H1 (cell line): ENCODE results near the gene NCK2. TPM values are rescaled to one million over a fixed set of nuclear protein-coding genes. Genes with fewer than 3 reads are reported as not detected.

Experiments
- KDM5A ChIP-seq: fragments of 200-600 bp; IDR thresholded peaks from 2 replicates; pipeline ENCODE4 v1.7.1; 2012; ENCODE audit warnings: mild to moderate bottlenecking, low read length, inconsistent platforms, mixed read lengths
- polyA plus RNA-seq, 7 experiments: library from polyadenylated mRNA; depleted of rRNA in 3 of 7; stranded (reverse) in 5 of 7; unstranded in 2 of 7; fragments of >200 nt in 5 of 7; fragments of 200-250 nt in 2 of 7; gene quantifications; 1 replicate in 5 of 7; 2 replicates in 1 of 7; 4 replicates in 1 of 7; pipeline versions ENCODE4 v1.2.1 to v1.2.3, GENCODE V29; 2011 to 2013; ENCODE audit warnings: missing spikeins in 2 of 7, mixed read lengths in 2 of 7
- total RNA-seq: library from RNA; stranded (reverse); fragmentation: NEBNext Ultra II Directional; extraction: Animal tissue kit (Norgen Biotek cat#: 25700); gene quantifications from 2 replicates; pipeline ENCODE4 v1.2.1, GENCODE V29; 2021

The NCK2 gene
- total and polyA plus RNA-seq, 2 of the 8 experiments (the other 6 are each of a cell fraction or from before 2014, with no cell fraction given) = 30.3 to 65.7 TPM

- no peak for TF ChIP-seq KDM5A
Observed at GRCh38 chr2:105760639-105761337, 16.1 kb downstream of the NCK2 start (continued).
